ENCODE data around the gene NACC2.

The NACC2 gene

DNA sequence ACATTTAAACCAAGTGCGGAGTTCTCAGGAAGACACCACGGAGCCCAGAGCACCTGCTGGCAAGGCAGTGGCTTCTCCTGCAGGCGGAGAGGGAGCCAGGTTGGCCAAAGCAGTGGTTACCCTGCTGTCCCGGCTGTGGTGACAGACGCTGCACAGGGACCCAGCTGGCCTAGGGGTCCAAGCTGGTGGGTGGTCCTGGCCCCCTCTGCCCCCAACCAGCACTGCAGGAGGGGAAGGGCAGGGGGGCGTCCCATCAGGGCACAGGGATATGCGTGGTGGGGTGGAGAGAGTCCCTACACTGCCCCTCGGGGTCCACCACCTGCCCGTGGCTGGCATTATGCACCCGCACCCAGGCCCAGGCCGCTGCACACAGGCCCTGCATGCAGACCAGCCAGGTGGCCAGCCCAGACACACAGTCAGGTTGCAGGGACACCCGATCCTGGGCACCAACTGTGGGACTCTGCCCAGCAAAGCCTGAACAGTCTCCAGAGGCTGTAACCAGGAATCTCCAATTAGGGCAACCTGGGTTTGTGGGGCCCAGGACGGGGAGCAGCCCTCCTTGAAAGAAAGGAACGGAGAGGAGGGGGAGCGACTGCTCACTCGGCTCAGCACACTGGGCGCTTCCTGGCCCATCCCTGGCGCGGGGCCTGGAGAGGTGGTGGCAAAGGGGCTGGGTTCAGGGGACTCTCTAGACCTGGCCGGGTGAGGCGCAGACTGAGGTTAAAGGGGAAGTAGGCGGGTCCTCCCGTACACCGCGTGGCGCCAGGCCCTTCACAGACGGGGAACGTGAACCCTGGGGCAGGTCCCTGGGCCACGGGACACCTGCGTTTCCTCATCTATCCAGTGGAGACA, 46.3 kb downstream of the NACC2 start:
- ChIA-PET CTCF (interaction anchor here (1.1 kb wide), 1 partner anchor 17 kb away, joined by 6 read pairs; no protein-coding TSS in a partner anchor), POLR2A (no interaction called here)
- no peak for DNase-seq (ENCODE audit: low read depth, low spot score)
- H3K4me3 ChIP-seq (ENCODE audit: low read depth, low read length): no peak overlapping the region
- TF ChIP-seq, protein P1, sequence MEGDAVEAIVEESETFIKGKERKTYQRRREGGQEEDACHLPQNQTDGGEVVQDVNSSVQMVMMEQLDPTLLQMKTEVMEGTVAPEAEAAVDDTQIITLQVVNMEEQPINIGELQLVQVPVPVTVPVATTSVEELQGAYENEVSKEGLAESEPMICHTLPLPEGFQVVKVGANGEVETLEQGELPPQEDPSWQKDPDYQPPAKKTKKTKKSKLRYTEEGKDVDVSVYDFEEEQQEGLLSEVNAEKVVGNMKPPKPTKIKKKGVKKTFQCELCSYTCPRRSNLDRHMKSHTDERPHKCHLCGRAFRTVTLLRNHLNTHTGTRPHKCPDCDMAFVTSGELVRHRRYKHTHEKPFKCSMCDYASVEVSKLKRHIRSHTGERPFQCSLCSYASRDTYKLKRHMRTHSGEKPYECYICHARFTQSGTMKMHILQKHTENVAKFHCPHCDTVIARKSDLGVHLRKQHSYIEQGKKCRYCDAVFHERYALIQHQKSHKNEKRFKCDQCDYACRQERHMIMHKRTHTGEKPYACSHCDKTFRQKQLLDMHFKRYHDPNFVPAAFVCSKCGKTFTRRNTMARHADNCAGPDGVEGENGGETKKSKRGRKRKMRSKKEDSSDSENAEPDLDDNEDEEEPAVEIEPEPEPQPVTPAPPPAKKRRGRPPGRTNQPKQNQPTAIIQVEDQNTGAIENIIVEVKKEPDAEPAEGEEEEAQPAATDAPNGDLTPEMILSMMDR (IDR thresholded peaks at IDR 0.05; ENCODE audit: insufficient read depth, low read length, missing control alignments): no peak

DNA sequence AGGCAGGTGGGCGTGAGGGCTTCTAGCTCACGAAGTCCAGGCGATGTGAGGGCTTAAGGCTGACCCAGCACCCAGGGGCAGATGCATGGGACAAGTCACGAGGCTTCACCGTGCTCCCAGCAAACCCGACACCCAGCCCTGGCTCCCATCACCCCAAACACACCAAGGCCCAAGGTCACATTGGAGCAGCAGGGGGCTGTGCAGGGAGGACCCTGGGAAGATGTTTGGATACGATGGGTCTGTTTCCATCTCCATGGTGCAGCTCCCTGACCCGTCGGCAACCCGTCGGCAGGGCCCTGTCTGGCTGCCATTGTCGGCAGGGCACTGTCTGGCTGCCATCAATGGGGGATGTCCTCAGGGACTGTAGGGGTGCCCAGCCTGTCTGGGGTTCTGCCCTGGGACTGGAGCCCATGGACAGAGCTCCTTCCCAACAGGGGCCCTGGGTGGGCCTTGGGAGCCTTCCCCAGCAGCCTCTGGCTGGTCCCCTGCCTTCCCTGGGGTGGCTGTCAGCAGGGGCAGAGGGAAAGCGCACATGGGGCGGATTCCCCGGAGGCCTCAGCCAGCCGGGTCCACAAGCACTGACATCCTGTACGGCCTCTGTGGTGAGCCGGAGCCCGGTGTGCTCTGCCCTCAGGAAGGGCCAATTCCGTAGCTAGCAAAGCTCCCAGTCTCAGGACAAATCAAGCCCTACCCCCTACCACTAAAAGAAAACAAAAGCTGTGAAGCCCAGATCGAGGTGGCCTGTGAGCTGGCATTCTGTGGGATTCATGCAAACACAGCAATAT, 47.1 kb downstream of the NACC2 start:
- H3K4me3 ChIP-seq (ENCODE audit: low read depth, low read length): no peak overlapping the region
- no peak for DNase-seq (ENCODE audit: low read depth, low spot score)
- POLR2A ChIA-PET: no interaction called here
- TF ChIP-seq, protein P1 (IDR thresholded peaks at IDR 0.05; ENCODE audit: insufficient read depth, low read length, missing control alignments): no peak
- CTCF ChIA-PET: interaction anchor here (1.1 to 1.2 kb wide), 2 partner anchors 16 to 79 kb away, joined by 3 to 6 read pairs; no protein-coding TSS in a partner anchor

DNA sequence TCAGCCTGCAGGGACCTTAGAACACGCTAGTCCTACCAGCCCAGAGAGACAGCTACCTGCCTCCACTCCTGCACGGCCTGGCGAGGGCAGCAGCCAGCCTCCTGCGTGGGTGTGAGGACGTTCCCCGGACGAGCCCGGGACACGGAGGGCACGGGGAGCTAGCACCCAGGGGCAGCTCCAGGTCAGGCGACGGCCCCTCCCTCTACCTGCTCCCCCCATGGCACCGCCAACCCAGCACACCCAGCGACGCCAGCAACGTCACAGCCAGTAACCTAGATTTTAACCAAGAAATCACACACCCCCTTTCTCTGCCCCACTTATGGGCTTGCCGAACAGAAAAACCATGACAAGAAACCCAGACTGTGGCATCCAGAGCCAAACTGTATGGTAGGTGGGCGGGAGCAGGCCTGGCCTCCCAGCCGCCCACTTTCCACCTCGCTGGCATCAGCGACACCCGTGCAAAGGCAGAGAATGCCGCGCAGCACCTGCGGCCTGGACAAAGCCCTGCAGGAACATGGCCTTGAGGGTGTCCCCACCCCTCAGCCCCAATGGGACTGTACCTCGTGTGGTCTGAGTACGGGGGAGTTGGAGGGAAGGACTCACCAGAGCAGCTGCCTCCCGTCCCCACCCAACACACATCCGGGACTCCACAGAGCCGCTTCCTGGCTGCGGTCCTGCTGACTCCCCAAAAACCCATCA, 47.9 kb downstream of the NACC2 start:
- TF ChIP-seq, protein P1 (IDR thresholded peaks at IDR 0.05; ENCODE audit: insufficient read depth, low read length, missing control alignments): no peak
- H3K4me3 ChIP-seq (ENCODE audit: low read depth, low read length): no peak overlapping the region
- POLR2A ChIA-PET: no interaction called here
- CTCF ChIA-PET: interaction anchor here (0.9 to 1.2 kb wide), 3 partner anchors 10 to 78 kb away, joined by 3 to 6 read pairs (median 3); no protein-coding TSS in a partner anchor
- DNase-seq (ENCODE audit: low read depth, low spot score): no peak

DNA sequence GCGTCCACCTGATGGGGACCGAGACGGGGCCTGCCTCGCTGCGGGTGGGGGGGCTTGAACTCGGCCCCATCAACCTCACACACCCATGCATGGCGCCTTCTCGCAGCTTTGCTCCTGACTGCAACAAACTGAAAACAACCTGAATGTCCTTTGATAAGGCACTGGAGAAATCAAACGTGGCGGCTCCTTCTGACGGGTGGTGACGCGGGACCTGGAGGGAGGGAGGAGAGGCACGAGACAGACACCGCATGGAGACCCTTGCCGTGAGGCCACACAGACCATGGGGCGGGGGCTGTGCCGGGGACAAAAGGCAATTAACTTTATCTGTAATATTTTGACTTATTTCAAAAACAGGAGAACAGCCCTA, 48.6 kb downstream of the NACC2 start:
- POLR2A ChIA-PET: no interaction called here
- no peak for DNase-seq (ENCODE audit: low read depth, low spot score)
- TF ChIP-seq, protein P1 (IDR thresholded peaks at IDR 0.05; ENCODE audit: insufficient read depth, low read length, missing control alignments): no peak
- no peak overlapping the region for H3K4me3 ChIP-seq (ENCODE audit: low read depth, low read length)
- CTCF ChIA-PET: interaction anchor here (0.9 kb wide), 1 partner anchor 10 kb away, joined by 3 read pairs; no protein-coding TSS in a partner anchor

DNA sequence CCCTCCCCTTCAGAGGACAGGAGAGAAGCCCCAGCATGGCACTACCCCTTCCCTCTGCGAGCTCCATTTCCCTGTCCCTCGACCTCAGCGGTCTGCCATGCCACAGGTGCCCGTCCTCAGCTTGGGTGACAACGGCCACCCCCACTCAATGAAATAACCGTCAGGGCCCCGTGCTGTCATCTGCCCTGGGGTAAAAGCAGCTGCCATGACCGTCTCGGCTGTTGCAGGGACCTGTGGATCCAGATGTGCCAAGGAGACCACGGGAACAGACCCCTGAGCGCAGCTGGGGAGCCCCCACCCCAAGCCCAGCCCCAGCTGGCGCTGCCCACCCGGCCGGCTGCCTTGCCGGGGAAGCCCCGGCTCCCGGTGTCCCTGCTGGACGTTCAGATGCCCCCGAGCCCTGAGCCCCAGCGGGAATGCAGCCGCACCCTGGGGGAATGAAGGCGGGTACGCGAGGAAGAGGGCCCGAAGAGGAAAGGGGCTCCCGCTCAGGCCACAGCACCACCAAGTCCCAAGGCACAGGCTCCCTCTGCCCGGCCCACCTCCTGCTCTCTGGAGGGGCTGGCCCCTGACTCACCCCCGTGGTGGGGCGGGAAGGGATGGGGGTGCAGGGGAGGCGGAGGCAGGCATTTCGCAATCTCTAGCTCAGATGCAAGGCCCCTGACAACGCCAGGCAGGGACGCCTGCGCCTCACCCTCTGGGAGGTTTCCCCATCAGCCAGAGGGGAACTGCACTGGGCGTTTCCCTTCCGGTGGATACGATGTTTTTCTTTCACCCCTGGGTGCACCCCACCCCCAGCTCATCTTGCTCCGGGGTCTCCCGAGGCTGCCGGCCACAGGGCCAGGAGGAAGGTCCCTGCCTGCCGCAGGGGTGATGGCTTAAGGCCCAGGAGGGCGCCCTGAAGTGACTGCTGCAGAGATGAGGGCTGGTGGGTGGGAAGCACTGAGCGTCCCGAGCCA, 49.2 kb downstream of the NACC2 start:
- H3K4me3 ChIP-seq (ENCODE audit: low read depth, low read length): no peak overlapping the region
- TF ChIP-seq, protein P1 (IDR thresholded peaks at IDR 0.05; ENCODE audit: insufficient read depth, low read length, missing control alignments): no peak
- POLR2A ChIA-PET: no interaction called here
- no peak for DNase-seq (ENCODE audit: low read depth, low spot score)
- CTCF ChIA-PET: no interaction called here
